ENCODE results near the gene HAUS7.

HAUS7 gene

DNA sequence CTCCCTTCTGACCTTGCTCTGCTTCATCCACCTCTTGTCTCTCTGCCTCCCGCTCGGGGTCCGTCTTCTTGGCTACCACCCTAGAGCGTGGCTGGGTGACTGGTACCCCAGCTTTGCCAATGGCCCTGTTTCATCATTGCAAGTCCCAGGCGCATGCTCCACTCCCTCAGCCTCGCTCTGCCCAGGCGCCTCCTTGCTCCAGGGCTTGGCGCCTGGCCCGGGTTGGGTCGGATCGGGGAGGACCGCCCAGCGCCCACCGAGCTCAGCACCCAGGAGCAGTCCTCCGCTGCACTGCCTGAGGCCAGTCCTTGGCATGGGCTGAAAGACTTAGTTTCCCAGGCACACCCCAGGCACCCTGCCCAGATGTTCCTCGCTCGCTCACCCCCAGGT lies 25.0 kb upstream of the HAUS7 start:
- in situ Hi-C loops (cut with HindIII; ENCODE audit: low sequenced_read_pairs): no loop called here
- TF ChIP-seq, protein P1, sequence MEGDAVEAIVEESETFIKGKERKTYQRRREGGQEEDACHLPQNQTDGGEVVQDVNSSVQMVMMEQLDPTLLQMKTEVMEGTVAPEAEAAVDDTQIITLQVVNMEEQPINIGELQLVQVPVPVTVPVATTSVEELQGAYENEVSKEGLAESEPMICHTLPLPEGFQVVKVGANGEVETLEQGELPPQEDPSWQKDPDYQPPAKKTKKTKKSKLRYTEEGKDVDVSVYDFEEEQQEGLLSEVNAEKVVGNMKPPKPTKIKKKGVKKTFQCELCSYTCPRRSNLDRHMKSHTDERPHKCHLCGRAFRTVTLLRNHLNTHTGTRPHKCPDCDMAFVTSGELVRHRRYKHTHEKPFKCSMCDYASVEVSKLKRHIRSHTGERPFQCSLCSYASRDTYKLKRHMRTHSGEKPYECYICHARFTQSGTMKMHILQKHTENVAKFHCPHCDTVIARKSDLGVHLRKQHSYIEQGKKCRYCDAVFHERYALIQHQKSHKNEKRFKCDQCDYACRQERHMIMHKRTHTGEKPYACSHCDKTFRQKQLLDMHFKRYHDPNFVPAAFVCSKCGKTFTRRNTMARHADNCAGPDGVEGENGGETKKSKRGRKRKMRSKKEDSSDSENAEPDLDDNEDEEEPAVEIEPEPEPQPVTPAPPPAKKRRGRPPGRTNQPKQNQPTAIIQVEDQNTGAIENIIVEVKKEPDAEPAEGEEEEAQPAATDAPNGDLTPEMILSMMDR (IDR thresholded peaks at IDR 0.05; ENCODE audit: low read depth, low read length): no peak
- peak overlapping the region; percentile 61 for H3K4me3 ChIP-seq (ENCODE audit: low read depth, low read length)
- peak; percentile 27 for DNase-seq (ENCODE audit: low read depth, low spot score)

DNA sequence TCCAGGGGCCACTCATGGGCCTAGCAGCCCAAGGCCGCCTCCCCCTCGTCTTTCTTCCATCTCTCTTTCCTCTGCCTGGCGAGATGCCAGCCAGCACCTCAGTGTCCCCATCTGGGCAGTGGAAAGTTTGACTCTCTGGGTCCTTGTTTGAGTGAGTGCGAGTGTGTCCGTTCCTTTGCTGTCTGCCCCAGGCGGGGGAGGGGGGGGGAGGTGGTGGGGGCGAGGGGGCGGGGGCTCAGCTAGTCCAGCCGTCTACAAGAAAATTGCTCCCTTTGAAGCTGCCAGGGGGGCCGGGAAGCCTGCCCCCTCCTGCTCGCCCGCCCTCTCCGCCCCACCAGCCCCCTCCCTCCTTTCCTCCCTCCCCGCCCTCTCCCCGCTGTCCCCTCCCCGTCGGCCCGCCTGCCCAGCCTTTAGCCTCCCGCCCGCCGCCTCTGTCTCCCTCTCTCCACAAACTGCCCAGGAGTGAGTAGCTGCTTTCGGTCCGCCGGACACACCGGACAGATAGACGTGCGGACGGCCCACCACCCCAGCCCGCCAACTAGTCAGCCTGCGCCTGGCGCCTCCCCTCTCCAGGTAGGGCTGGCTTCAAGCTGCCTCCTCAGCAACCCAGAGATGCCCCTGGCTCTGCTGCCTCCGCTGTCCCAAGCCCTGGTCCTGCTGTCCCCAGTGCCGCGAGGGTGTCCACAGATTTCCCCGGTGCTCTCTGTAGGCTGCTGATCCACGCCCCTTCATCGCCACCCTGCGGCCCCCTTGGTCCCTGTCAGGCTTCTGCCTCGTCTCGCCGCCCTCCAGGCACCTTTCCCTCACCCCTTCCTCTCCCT lies 24.4 kb upstream of the HAUS7 start, which contains the start of gene BGN:
BGN (plus strand) TSS at position 440 of the 821 bp plus-strand sequence. CDS start 9,652 bp downstream, outside the sequence.
- TF ChIP-seq, protein P1 (IDR thresholded peaks at IDR 0.05; ENCODE audit: low read depth, low read length): peak; percentile 44
- in situ Hi-C loops (cut with HindIII; ENCODE audit: low sequenced_read_pairs): no loop called here
- H3K4me3 ChIP-seq (ENCODE audit: low read depth, low read length): peak within 1 kb of the TSS; percentile 61
- peak; percentile 65 for DNase-seq (ENCODE audit: low read depth, low spot score)

DNA sequence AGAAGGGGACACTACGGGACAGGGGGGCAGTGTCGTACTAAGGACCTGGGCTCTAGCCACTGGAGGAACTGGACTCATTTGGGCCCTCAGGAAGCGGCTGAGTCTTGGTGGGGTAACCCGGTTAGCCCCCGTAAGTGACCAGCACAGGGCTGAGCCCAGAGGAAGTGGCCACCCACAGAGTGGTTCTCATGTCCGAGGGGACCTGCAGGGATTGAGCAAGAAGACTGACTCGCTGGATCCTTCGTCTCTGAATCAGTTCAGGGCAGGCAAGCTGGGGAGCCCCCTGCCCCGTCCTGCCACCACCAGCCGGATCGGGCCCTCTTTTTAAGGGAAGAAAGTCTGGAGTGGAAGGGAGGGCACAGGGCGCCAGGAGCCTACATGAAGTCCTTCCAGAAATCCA lies 23.7 kb upstream of the HAUS7 start:
- H3K4me3 ChIP-seq (ENCODE audit: low read depth, low read length): no peak overlapping the region
- TF ChIP-seq, protein P1 (IDR thresholded peaks at IDR 0.05; ENCODE audit: low read depth, low read length): no peak

DNA sequence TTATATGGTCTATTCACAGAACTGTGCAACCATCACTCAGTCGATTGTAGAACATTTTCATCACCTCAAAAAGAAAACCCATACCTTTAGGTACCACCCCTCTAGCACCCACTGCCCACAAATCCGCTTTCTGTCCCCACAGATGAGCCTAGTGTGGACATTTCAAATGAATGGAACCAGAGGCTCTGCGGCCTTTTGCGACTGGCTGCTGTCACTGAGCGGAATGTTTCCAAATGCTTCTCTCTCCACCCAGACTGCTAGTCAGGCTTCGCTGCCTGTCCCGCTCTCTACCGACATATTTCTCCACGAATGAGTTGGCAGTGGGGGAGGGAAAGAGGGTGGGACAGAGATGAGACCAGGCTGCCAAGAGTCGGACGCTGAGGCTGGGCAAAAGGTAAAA lies 22.7 kb upstream of the HAUS7 start:
- H3K4me3 ChIP-seq (ENCODE audit: low read depth, low read length): no peak overlapping the region
- in situ Hi-C loops (cut with HindIII; ENCODE audit: low sequenced_read_pairs): no loop called here
- no peak for DNase-seq (ENCODE audit: low read depth, low spot score)
- TF ChIP-seq, protein P1 (IDR thresholded peaks at IDR 0.05; ENCODE audit: low read depth, low read length): no peak

More for the DNA sequence above, 23.7 kb upstream of the HAUS7 start:
- in situ Hi-C loops (cut with HindIII; ENCODE audit: low sequenced_read_pairs): no loop called here
- DNase-seq (ENCODE audit: low read depth, low spot score): no peak

DNA sequence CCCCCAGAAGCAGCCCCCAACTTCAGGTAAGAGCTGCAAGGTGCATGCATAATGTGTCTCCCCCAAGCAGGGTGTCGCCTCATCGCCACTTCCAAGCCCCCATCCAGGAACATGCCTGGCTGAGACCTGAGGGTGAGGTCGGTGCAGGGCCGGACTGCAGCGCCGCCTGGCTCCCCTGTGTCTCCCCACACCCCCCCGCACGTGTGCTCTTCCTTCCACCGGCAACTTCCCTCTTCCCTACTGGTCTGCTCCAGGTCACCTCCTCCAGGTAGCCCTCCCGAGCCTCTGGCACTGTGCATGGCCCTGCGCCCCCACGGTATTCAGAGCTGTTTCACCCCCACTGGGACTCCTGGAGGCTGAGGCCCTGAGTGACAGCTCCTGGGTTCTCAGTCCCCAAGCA lies 22.2 kb upstream of the HAUS7 start:
- TF ChIP-seq, protein P1 (IDR thresholded peaks at IDR 0.05; ENCODE audit: low read depth, low read length): no peak
- no peak overlapping the region for H3K4me3 ChIP-seq (ENCODE audit: low read depth, low read length)
- DNase-seq (ENCODE audit: low read depth, low spot score): no peak
- in situ Hi-C loops (cut with HindIII; ENCODE audit: low sequenced_read_pairs): no loop called here

DNA sequence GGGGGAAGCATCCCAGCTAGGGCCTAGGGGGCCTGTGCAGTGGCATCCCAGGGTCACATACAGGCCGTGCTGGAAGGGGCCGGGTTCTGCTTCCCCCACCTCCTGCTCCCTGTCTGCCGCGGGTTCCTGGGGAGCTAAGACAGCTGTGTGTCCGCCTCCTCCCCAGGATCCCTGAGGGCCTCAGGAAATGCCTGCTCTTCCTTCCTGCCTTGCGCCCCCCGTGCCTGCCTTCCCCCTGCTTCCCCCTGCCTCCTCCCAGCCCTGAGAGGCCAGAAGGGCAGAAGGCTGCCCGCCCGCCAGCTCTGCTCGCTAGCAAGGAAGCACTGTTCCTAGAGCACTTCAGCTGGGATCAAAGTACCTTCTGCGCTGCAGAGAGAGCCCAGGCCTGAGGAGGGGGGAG lies 21.5 kb upstream of the HAUS7 start:
- in situ Hi-C loops (cut with HindIII; ENCODE audit: low sequenced_read_pairs): no loop called here
- TF ChIP-seq, protein P1 (IDR thresholded peaks at IDR 0.05; ENCODE audit: low read depth, low read length): no peak
- DNase-seq (ENCODE audit: low read depth, low spot score): no peak
- no peak overlapping the region for H3K4me3 ChIP-seq (ENCODE audit: low read depth, low read length)
